ENCODE results near the gene ASMTL. TPM values are rescaled to one million over a fixed set of nuclear protein-coding genes. Genes with fewer than 3 reads are reported as not detected.

ASMTL gene
- total and polyA plus RNA-seq, 2 of the 13 experiments (the other 11 are each of a cell fraction or from before 2014, with no cell fraction given) = 5.6 to 16.3 TPM

DNA sequence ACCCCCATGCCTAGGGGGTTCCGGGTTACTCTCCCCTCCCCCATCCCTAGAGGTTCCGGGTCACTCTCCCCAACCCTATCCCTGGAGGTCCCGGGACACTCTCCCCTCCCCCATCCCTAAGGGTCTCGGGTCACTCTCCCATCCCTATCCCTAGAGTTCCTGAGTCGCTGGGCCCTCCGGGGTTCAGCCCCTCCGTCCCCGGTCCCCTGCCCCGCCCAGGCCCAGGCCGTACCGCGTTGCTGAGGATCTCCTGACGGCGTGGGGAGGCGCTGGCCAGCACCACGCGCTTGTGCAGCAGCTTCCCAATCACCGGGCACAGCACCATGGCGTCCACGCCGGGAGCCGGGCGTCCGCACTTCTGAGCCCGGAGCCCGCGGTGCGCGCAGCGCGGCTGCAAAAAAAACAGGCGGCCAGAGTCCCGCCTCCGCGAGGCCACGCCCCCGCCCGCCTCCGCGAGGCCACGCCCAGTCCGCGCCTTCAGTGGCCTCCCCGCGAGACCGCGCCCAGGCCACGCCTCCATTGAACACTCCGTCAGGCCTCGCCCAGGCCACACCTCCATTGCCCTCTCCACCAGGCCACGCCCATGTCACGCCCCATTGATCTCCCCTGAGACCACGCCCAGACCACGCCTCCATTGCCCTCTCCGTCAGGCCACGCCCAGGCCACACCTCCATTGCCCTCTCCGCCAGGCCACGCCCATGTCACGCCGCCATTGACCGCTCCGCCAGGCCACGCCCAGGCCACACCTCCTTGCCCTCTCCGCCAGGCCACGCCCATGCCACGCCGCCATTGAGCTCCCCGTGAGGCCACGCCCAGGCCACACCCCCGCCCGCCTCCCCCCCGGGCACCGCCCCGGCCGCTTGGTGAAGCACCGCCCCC is at the start of gene ASMTL (continued):
- TF ChIP-seq SOX13 (IDR thresholded peaks at IDR 0.05) = no peak
- TF ChIP-seq SOX13 (CRISPR knock-in tag; conservative IDR thresholded peaks at IDR 0.05 in 1 of 2, IDR thresholded peaks at IDR 0.05 in 1 of 2) = 0 out of 4 replicates have a peak, but pooled peaks of 1 of the 2 experiments have one; percentile 8
- TF ChIP-seq, protein P1, sequence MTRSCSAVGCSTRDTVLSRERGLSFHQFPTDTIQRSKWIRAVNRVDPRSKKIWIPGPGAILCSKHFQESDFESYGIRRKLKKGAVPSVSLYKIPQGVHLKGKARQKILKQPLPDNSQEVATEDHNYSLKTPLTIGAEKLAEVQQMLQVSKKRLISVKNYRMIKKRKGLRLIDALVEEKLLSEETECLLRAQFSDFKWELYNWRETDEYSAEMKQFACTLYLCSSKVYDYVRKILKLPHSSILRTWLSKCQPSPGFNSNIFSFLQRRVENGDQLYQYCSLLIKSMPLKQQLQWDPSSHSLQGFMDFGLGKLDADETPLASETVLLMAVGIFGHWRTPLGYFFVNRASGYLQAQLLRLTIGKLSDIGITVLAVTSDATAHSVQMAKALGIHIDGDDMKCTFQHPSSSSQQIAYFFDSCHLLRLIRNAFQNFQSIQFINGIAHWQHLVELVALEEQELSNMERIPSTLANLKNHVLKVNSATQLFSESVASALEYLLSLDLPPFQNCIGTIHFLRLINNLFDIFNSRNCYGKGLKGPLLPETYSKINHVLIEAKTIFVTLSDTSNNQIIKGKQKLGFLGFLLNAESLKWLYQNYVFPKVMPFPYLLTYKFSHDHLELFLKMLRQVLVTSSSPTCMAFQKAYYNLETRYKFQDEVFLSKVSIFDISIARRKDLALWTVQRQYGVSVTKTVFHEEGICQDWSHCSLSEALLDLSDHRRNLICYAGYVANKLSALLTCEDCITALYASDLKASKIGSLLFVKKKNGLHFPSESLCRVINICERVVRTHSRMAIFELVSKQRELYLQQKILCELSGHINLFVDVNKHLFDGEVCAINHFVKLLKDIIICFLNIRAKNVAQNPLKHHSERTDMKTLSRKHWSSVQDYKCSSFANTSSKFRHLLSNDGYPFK (CRISPR knock-in tag; IDR thresholded peaks at IDR 0.05; ENCODE audit: borderline replicate concordance) = 0 out of 2 replicates have a peak, but pooled peaks have one; percentile 40
- TF ChIP-seq PTBP1 (IDR thresholded peaks at IDR 0.05; ENCODE audit: low read depth, low read length, poor library complexity, severe bottlenecking) = no peak
- 0 out of 2 replicates have a peak, but pooled peaks have one; percentile 13 for TF ChIP-seq FOXK1 (CRISPR knock-in tag; IDR thresholded peaks at IDR 0.05; ENCODE audit: borderline replicate concordance, low read depth)
- TF ChIP-seq SP5 (CRISPR knock-in tag; IDR thresholded peaks at IDR 0.05; ENCODE audit: borderline replicate concordance, low read depth) = peak; percentile 53
- 0 out of 2 replicates have a peak, but pooled peaks have one; percentile 34 for TF ChIP-seq ZZZ3 (CRISPR knock-in tag; IDR thresholded peaks at IDR 0.05; ENCODE audit: borderline replicate concordance)
- TF ChIP-seq SSRP1 (CRISPR knock-in tag; IDR thresholded peaks at IDR 0.05) = no peak
- peak; percentile 40; the same call in 1 of the 2 replicates for TF ChIP-seq KAT8 (CRISPR knock-in tag; IDR thresholded peaks at IDR 0.05)
- TF ChIP-seq ZNF75D (CRISPR knock-in tag; IDR thresholded peaks at IDR 0.05; ENCODE audit: borderline replicate concordance) = no peak
- no peak for TF ChIP-seq ZNF33B (CRISPR knock-in tag; IDR thresholded peaks at IDR 0.05)
- TF ChIP-seq, protein P2, sequence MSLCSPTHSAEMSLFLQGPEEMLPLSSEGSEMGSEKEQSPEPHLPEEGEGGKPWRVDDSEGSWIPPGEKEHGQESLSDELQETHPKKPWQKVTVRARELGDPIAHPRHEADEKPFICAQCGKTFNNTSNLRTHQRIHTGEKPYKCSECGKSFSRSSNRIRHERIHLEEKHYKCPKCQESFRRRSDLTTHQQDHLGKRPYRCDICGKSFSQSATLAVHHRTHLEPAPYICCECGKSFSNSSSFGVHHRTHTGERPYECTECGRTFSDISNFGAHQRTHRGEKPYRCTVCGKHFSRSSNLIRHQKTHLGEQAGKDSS (CRISPR knock-in tag; IDR thresholded peaks at IDR 0.05; ENCODE audit: borderline replicate concordance, low read depth) = peak; percentile 21; the same call in 1 of the 2 replicates
- peak; percentile 82; the same call in 1 of the 2 replicates for TF ChIP-seq CENPT (CRISPR knock-in tag; IDR thresholded peaks at IDR 0.05; ENCODE audit: low read depth)
- TF ChIP-seq, protein P3, sequence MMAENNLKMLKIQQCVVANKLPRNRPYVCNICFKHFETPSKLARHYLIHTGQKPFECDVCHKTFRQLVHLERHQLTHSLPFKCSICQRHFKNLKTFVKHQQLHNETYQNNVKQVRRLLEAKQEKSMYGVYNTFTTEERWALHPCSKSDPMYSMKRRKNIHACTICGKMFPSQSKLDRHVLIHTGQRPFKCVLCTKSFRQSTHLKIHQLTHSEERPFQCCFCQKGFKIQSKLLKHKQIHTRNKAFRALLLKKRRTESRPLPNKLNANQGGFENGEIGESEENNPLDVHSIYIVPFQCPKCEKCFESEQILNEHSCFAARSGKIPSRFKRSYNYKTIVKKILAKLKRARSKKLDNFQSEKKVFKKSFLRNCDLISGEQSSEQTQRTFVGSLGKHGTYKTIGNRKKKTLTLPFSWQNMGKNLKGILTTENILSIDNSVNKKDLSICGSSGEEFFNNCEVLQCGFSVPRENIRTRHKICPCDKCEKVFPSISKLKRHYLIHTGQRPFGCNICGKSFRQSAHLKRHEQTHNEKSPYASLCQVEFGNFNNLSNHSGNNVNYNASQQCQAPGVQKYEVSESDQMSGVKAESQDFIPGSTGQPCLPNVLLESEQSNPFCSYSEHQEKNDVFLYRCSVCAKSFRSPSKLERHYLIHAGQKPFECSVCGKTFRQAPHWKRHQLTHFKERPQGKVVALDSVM (CRISPR knock-in tag; IDR thresholded peaks at IDR 0.05) = 0 out of 2 replicates have a peak, but pooled peaks have one; percentile 13
- peak; percentile 92 for TF ChIP-seq NR2C2 (CRISPR knock-in tag; IDR thresholded peaks at IDR 0.05; ENCODE audit: borderline replicate concordance)
- TF ChIP-seq, protein P4, sequence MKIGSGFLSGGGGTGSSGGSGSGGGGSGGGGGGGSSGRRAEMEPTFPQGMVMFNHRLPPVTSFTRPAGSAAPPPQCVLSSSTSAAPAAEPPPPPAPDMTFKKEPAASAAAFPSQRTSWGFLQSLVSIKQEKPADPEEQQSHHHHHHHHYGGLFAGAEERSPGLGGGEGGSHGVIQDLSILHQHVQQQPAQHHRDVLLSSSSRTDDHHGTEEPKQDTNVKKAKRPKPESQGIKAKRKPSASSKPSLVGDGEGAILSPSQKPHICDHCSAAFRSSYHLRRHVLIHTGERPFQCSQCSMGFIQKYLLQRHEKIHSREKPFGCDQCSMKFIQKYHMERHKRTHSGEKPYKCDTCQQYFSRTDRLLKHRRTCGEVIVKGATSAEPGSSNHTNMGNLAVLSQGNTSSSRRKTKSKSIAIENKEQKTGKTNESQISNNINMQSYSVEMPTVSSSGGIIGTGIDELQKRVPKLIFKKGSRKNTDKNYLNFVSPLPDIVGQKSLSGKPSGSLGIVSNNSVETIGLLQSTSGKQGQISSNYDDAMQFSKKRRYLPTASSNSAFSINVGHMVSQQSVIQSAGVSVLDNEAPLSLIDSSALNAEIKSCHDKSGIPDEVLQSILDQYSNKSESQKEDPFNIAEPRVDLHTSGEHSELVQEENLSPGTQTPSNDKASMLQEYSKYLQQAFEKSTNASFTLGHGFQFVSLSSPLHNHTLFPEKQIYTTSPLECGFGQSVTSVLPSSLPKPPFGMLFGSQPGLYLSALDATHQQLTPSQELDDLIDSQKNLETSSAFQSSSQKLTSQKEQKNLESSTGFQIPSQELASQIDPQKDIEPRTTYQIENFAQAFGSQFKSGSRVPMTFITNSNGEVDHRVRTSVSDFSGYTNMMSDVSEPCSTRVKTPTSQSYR (CRISPR knock-in tag; IDR thresholded peaks at IDR 0.05; ENCODE audit: borderline replicate concordance) = peak; percentile 81
- 0 out of 2 replicates have a peak, but pooled peaks have one; percentile 31 for TF ChIP-seq ISL2 (CRISPR knock-in tag; IDR thresholded peaks at IDR 0.05)
- TF ChIP-seq FOXC1 (CRISPR knock-in tag; IDR thresholded peaks at IDR 0.05; ENCODE audit: borderline replicate concordance) = peak; percentile 43; the same call in 1 of the 2 replicates
- TF ChIP-seq REXO4 (CRISPR knock-in tag; IDR thresholded peaks at IDR 0.05; ENCODE audit: borderline replicate concordance) = 0 out of 2 replicates have a peak, but pooled peaks have one; percentile 47
